Heart left ventricle (tissue), 13 donors: ENCODE measurements around the gene RNF17.

Source experiments
- CTCF ChIP-seq, 12 donors: fragments of 200-600 bp; sonication (generic) in 4 of 12; IDR thresholded peaks; one replicate each; pipeline versions ENCODE4 v1.5.0 to v1.8.0; 2018 to 2022; ENCODE audit warnings: antibody characterized with exemption in 12 of 12, mild to moderate bottlenecking in 5 of 12
- POLR2A ChIP-seq, 2 donors: fragments of 450-650 bp; IDR thresholded peaks; one replicate each; pipeline ENCODE4 v1.6.1; 2017; ENCODE audit warnings: antibody characterized with exemption in 2 of 2, mild to moderate bottlenecking in 2 of 2, moderate library complexity in 2 of 2
- donor health status: ischemic (EF 13 %, LVEDD 7.1; RV severe dilation, severe dysfunction).
- donor health status: DM: no; HTN: yes; CAD: no.
- donor health status: DM: no; HTN: no; CAD: no.
- donor health status: ischemic (EF 25% LVEDD 6.9; RV normal size, moderate dysfunction).
- donor health status: ischemic (EF 25% LVEDD 5.7; RV mildly dilated, moderate dysfunction).
- donor health status: ischemic (EF 35%, LVEDD 5.7; RV mildly dilated, moderate dysfunction).
- donor health status: nonischemic (EF 11% LVEDD 7.7; RV severe dilation, severe dysfunction).
- donor health status: DM: yes; HTN: yes; CAD: no.
- donor health status: PGD.
- donor health status: ischemic (EF 29% LVEDD 5.4; RV normal size, mild dysfunction).
- donor health status: nonischemic (EF 23%, LVEDD 6.1; RV moderate dilation, normal function).

- no peak for TF ChIP-seq CTCF (IDR thresholded peaks at IDR 0.05)
- no peak for TF ChIP-seq POLR2A (IDR thresholded peaks at IDR 0.05)
These were observed 104.9 kb downstream of the RNF17 start for GRCh38 chr13:24868874-24869273.
